HG03159 (cell line): Measurements from ENCODE around the gene UBALD2.
"Not testable (repeated sequence)": the region's sequence is repeated elsewhere in the genome, so short reads cannot be mapped to it uniquely, and the experiment has no call there.

ENCODE experiments used
- ATAC-seq: cut with Tn5 transposase; IDR thresholded peaks from one replicate; pipeline ENCODE4 v1.9.1; 2021; ENCODE audit warnings: mild to moderate bottlenecking, moderate library complexity; ENCODE audit not compliant: unreplicated experiment

Gene UBALD2

GRCh38 chr17:76276461-76277299 is 11.5 kb downstream of the UBALD2 start:
- ATAC-seq: no peak

GRCh38 chr17:76277300-76278267 is 12.4 kb downstream of the UBALD2 start:
- ATAC-seq: no peak

GRCh38 chr17:76278268-76278908 is 13.2 kb downstream of the UBALD2 start:
- no peak for ATAC-seq

- ATAC-seq: no peak
Observed at GRCh38 chr17:76278952-76279741, 14.0 kb downstream of the UBALD2 start.

- no peak for ATAC-seq
Observed at GRCh38 chr17:76279742-76280287, 14.7 kb downstream of the UBALD2 start.

GRCh38 chr17:76280650-76281049 is 15.5 kb downstream of the UBALD2 start:
- no peak for ATAC-seq

- ATAC-seq: no peak
Observed at GRCh38 chr17:76281573-76282371, 16.6 kb downstream of the UBALD2 start.

GRCh38 chr17:76292567-76292966 is 27.4 kb downstream of the UBALD2 start:
- ATAC-seq: no peak

- ATAC-seq: no peak
Observed at GRCh38 chr17:76293106-76293505, 28.0 kb downstream of the UBALD2 start.

GRCh38 chr17:76296186-76296585 is 31.0 kb downstream of the UBALD2 start:
- ATAC-seq: no peak

GRCh38 chr17:76296889-76297288 is 31.7 kb downstream of the UBALD2 start:
- ATAC-seq: no peak

- no peak for ATAC-seq
Observed at GRCh38 chr17:76297436-76297835, 32.3 kb downstream of the UBALD2 start.

- no peak for ATAC-seq
Observed at GRCh38 chr17:76304226-76305134, 39.3 kb downstream of the UBALD2 start.

GRCh38 chr17:76305135-76305454 is 39.9 kb downstream of the UBALD2 start:
- ATAC-seq: not testable (repeated sequence)

- no peak for ATAC-seq
Observed at GRCh38 chr17:76307299-76307965, 42.3 kb downstream of the UBALD2 start.

- ATAC-seq: no peak
Observed at GRCh38 chr17:76307966-76308338, 42.8 kb downstream of the UBALD2 start, which contains the start of gene QRICH2. Gene QRICH2 (minus strand): TSS chr17:76308276. CDS start chr17:76307998, 278 bp downstream.

- ATAC-seq: no peak
Observed at GRCh38 chr17:76309461-76309860, 44.3 kb downstream of the UBALD2 start.

GRCh38 chr17:76312735-76313134 is 47.6 kb downstream of the UBALD2 start:
- no peak for ATAC-seq
